ENCODE results near the gene OTOGL.
A peak's percentile ranks its signal among the peaks of the same experiment; 100 is the strongest.

Gene OTOGL

DNA sequence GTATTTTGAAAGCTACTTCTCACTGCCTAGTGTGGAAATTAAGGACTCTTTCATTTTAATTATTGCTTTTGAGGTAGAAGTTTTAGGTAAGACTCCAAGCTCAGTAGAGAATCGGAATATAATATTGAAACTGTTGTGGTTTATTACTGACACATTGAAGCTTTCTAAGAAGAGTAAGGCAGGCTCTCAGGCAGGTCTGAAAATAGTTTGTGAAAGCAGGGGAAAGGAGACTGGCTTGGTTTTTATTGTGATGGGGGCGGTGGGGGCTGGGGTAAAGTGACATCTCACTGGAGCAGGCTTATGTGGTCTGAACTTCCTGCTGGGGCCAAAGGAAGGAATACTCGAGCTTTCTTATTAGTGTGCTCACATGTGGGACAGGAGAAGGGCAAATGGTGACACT lies 79.5 kb downstream of the OTOGL start:
- no peak for DNase-seq (ENCODE audit: extremely low read depth, low read depth)
- no peak overlapping the region for H3K4me3 ChIP-seq (replicated peaks; ENCODE audit: low read depth, low read length)
- TF ChIP-seq, protein P1, sequence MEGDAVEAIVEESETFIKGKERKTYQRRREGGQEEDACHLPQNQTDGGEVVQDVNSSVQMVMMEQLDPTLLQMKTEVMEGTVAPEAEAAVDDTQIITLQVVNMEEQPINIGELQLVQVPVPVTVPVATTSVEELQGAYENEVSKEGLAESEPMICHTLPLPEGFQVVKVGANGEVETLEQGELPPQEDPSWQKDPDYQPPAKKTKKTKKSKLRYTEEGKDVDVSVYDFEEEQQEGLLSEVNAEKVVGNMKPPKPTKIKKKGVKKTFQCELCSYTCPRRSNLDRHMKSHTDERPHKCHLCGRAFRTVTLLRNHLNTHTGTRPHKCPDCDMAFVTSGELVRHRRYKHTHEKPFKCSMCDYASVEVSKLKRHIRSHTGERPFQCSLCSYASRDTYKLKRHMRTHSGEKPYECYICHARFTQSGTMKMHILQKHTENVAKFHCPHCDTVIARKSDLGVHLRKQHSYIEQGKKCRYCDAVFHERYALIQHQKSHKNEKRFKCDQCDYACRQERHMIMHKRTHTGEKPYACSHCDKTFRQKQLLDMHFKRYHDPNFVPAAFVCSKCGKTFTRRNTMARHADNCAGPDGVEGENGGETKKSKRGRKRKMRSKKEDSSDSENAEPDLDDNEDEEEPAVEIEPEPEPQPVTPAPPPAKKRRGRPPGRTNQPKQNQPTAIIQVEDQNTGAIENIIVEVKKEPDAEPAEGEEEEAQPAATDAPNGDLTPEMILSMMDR (IDR thresholded peaks at IDR 0.05; ENCODE audit: low read depth, low read length, missing control alignments) = no peak

DNA sequence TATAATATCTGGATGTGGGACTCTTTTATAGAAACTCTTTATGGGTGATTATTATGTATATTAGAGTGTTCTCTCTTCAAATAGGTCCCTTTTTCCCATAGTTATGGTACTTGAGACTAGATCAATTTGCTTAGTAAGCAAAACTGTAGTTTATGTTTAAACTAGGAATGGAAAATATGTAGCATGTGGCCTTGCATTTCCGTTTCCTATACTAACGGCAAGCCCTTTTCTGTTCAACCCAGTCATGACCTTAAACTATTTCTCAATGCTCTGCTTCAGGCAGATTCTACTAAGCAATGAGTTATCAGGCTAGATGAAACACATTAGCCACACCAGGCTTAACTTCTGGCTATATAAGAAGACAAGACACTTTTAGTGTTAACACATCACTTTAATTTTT lies 84.6 kb downstream of the OTOGL start:
- TF ChIP-seq, protein P1 (IDR thresholded peaks at IDR 0.05; ENCODE audit: low read depth, low read length, missing control alignments) = no peak
- no peak for DNase-seq (ENCODE audit: extremely low read depth, low read depth)
- no peak overlapping the region for H3K4me3 ChIP-seq (replicated peaks; ENCODE audit: low read depth, low read length)

DNA sequence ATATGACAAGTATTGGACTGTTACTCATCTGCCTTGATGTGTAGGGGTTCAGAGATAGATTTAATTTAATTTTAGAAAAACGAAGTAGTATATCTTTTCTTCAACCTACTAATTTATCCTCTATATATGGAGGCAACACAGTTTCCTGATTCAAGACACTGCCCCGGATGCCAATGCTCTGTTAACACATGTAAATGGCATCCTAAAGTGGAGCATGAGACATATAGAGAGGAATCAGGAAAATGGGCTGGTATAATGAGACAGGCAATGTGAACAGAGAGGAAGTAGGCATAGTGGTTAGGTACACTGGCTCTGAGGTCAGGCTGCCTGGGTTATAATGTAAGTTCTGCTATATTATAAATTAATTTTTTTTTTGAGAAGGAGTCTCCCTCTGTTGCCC lies 85.6 kb downstream of the OTOGL start:
- TF ChIP-seq, protein P1 (IDR thresholded peaks at IDR 0.05; ENCODE audit: low read depth, low read length, missing control alignments) = no peak
- no peak for DNase-seq (ENCODE audit: extremely low read depth, low read depth)

DNA sequence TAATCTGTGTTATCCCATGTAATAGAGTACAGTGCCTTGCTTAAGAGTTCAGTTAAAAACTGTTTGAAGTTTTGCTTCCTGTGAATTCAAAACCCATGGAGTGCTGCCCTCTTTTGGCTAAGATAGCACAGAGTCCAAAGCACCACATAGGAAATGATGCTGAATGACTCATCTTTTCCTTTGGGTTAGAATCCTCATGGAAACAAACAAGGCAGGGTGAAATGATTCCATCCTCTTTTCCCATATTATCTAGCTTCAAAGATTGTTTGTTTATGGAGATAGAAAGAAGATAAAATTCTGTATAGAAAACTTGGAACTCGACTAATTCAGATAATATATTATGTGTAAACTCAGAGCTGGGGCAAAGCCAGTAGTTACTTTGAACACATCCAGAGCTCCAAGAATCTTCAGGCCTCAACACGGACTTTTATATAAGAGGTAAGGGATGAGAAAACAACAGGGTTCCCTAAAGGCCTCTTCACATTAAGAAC lies 87.4 kb downstream of the OTOGL start:
- TF ChIP-seq, protein P1 (IDR thresholded peaks at IDR 0.05; ENCODE audit: low read depth, low read length, missing control alignments) = peak; percentile 78
- H3K4me3 ChIP-seq (replicated peaks; ENCODE audit: low read depth, low read length) = no peak overlapping the region
- DNase-seq (ENCODE audit: extremely low read depth, low read depth) = peak; percentile 97

More for the DNA sequence above, 85.6 kb downstream of the OTOGL start:
- no peak overlapping the region for H3K4me3 ChIP-seq (replicated peaks; ENCODE audit: low read depth, low read length)

DNA sequence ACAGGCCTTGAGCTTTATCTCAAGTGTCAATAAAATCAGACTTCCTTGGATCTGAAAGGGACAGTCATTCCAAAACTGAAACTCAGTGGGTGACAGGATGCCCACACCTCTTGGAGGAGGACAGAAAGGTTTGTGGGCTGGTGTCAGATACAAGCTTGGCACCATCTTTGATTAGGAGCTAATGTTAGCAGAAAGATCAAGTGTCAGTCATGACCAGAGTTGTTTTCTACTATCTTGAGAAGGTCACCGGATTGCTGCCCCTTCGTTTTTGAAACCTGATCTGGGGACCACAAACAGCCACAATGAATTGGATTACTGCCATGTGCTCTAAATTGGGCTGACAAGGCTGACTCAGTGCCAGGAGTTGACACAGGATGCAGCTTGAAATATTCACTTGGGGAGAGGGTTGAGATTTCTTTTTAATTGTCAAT lies 88.3 kb downstream of the OTOGL start:
- no peak overlapping the region for H3K4me3 ChIP-seq (replicated peaks; ENCODE audit: low read depth, low read length)
- DNase-seq (ENCODE audit: extremely low read depth, low read depth) = peak; percentile 56
- TF ChIP-seq, protein P1 (IDR thresholded peaks at IDR 0.05; ENCODE audit: low read depth, low read length, missing control alignments) = no peak

DNA sequence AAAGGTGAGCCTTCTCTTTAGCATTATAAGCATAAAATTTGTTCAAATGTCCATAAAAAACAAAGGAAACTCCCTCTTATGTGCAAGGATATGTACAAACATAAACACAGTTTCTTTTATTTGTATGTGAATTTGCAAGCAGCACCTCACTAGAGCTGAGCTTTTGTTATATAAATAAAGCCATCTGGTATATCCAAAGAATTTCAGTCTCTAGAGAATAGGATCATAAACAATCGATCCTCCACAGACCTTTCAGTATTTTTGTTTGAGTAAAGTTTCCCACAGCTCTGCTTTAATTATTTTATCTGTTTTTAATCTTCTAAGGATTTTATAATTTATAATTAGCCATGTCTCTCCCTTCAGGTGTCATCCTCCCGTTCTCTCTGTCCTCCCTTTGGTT lies 89.2 kb downstream of the OTOGL start:
- TF ChIP-seq, protein P1 (IDR thresholded peaks at IDR 0.05; ENCODE audit: low read depth, low read length, missing control alignments) = no peak
- no peak overlapping the region for H3K4me3 ChIP-seq (replicated peaks; ENCODE audit: low read depth, low read length)
- no peak for DNase-seq (ENCODE audit: extremely low read depth, low read depth)

DNA sequence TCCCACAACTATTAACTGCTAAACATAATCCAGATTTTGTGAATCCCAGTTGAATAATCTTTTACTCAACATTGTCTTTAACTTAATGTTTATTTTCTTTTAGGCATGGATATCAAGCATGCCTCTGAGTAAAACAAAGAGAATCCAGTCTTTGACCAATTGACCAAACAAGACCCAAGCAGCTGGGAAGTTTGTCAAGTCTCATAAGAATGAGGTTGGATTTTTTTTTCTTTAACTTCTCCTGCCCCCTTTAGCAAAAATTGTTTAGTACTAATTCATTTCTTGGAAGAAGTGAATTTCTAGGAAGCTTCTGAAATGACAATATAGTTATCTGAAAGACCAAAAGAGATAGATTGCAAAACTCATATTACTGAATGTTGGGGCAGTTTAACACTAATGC lies 89.9 kb downstream of the OTOGL start:
- no peak overlapping the region for H3K4me3 ChIP-seq (replicated peaks; ENCODE audit: low read depth, low read length)
- no peak for DNase-seq (ENCODE audit: extremely low read depth, low read depth)
- TF ChIP-seq, protein P1 (IDR thresholded peaks at IDR 0.05; ENCODE audit: low read depth, low read length, missing control alignments) = no peak
